D341Med (cell line): ENCODE results near the gene CTXN1.
"Not testable (repeated sequence)": the region's sequence is repeated elsewhere in the genome, so short reads cannot be mapped to it uniquely, and the experiment has no call there.

ENCODE experiments used
- DNase-seq: peaks from one replicate; pipeline ENCODE4 v3.0.0; 2012; ENCODE audit warnings: low spot score

The CTXN1 gene

GRCh38 chr19:7944177-7944761 lies 18.3 kb upstream of the CTXN1 start:
- DNase-seq = peak; percentile 80

- peak; percentile 96 for DNase-seq
Observed at GRCh38 chr19:7943444-7944176, 17.7 kb upstream of the CTXN1 start, which contains the start of gene TIMM44. TSS of gene TIMM44 (minus strand) at chr19:7943666. CDS start at chr19:7943651, 15 bp downstream.

- DNase-seq = no peak
Observed at GRCh38 chr19:7942981-7943443, 17.1 kb upstream of the CTXN1 start.

GRCh38 chr19:7941895-7942596 lies 16.1 kb upstream of the CTXN1 start:
- DNase-seq = no peak

- DNase-seq = no peak
Observed at GRCh38 chr19:7940841-7941240, 14.9 kb upstream of the CTXN1 start.

GRCh38 chr19:7934766-7935165 lies 8.8 kb upstream of the CTXN1 start:
- no peak for DNase-seq

- DNase-seq = no peak
Observed at GRCh38 chr19:7933828-7934725, 8.1 kb upstream of the CTXN1 start.

GRCh38 chr19:7933411-7933810 lies 7.5 kb upstream of the CTXN1 start:
- DNase-seq = no peak

GRCh38 chr19:7932930-7933300 lies 7.0 kb upstream of the CTXN1 start:
- DNase-seq = no peak

GRCh38 chr19:7932276-7932929 lies 6.5 kb upstream of the CTXN1 start:
- no peak for DNase-seq

GRCh38 chr19:7931221-7932061 lies 5.5 kb upstream of the CTXN1 start:
- DNase-seq = no peak

GRCh38 chr19:7930765-7931164 lies 4.8 kb upstream of the CTXN1 start:
- DNase-seq = no peak

GRCh38 chr19:7930030-7930429 lies 4.1 kb upstream of the CTXN1 start:
- not testable (repeated sequence) for DNase-seq

- DNase-seq = peak; percentile 86
Observed at GRCh38 chr19:7928741-7929701, 3.1 kb upstream of the CTXN1 start.

GRCh38 chr19:7928334-7928706 lies 2.4 kb upstream of the CTXN1 start:
- peak; percentile 64 for DNase-seq

GRCh38 chr19:7927605-7928333 lies 1.8 kb upstream of the CTXN1 start:
- DNase-seq = no peak

GRCh38 chr19:7926727-7927604 lies 1.0 kb upstream of the CTXN1 start:
- DNase-seq = peak; percentile 23
